ENCODE measurements around the gene SAE1.

DNA sequence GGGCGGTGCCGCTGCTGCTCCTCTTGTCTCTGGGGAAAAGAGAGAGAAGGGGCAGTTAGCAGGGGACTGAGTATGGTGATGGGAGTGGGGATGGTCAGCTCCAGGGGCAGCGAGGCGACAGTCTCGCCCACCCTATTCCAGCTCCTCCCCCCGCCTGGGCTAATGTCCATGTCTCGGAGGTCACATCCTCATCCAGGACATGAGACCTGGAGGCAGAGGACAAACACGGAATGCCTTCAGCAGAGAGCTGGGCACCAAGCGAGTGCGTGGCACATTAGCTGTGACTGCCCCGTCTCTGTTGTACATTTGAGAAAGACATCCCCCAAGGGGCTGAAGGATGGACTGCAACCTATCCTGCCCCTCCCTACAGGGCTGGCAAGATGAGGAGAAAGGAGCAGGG lies 91.3 kb downstream of the SAE1 start:
- TF ChIP-seq CTCF (IDR thresholded peaks at IDR 0.05; ENCODE audit: poor library complexity): no peak
- TF ChIP-seq EZH2 (IDR thresholded peaks at IDR 0.05; ENCODE audit: borderline replicate concordance): no peak

All from hepatocyte (in vitro differentiated cells).